Measurements from ENCODE around the gene WFDC5.
A peak's percentile ranks its signal among the peaks of the same experiment; 100 is the strongest.
"Not testable (repeated sequence)": the region's sequence is repeated elsewhere in the genome, so short reads cannot be mapped to it uniquely, and the experiment has no call there.

WFDC5 gene

GRCh38 chr20:45087814-45088213 is 27.2 kb downstream of the WFDC5 start:
- no peak for DNase-seq (ENCODE audit: low spot score)

DNA sequence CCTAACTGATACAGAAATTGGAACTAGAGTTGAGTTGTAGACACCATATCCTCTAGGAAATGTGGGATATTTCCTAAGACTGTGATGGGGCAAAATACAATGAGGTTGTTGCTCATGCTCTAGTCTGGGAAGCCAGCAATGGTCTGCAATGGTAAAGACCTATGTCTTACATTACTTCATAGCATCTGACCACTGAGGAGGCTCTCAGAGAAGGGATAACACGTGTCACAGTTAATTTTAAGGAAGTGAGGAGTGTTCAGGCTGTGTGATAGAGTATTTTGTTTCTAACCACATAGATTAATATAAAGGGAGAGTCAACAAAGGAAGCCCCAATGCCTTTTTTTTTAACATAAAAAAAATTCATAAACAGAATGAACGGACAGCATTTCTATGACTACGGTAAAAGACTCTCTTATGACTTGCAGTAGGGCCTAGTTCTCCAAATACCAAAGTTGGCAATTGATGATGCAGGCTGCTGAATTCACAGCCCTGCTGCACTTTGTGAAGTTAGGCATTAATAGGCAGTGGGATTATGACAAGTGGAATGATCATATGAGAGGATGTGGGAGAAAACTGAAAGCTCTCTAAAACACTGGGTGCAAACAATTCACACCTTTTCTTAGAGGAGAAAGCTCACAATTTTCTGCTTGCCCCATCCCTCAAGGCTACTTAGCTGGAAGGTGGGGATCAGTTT is 27.7 kb downstream of the WFDC5 start:
- no peak for DNase-seq (ENCODE audit: low spot score)

DNA sequence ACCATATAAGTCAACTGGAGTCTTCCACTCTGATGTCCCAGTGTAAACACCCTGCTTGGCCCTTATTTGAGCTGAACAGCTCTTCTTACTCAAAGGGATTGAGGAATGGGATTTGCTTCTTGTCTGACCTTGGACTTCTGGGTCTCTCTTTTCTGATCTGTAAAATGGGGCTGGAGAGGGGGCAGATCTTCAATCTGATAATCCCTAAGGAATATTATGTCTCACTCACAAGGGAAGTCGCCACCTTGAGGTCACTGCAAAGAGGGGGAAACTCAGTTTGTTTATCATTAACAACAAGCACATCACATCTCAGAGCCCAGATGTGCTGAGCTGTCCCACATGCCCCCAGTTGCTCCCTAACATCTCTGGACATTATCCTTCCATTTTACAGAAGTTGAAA is 29.1 kb downstream of the WFDC5 start:
- DNase-seq (ENCODE audit: low spot score): no peak

GRCh38 chr20:45085289-45085688 is 29.7 kb downstream of the WFDC5 start:
- DNase-seq (ENCODE audit: low spot score): no peak

DNA sequence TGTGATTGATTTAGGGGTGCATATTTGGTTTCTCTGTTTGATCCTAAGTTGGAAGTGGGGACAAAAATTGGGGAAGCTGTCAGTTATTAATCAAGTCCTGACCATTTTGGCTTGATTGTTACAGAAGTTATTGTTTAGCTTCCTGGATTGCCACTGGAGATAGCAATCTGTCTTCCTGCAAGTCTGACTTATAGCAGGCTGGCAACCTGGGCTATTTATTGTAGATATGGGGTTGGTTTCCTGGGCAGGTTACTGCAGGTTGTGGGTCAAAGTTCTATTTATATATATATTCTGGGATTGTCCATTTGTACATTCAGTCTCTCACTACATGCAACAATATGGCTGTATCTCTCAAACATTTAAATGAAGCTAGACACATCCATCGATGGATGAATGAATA is 31.8 kb downstream of the WFDC5 start:
- DNase-seq (ENCODE audit: low spot score): no peak

GRCh38 chr20:45082468-45082867 is 32.5 kb downstream of the WFDC5 start:
- DNase-seq (ENCODE audit: low spot score): no peak

DNA sequence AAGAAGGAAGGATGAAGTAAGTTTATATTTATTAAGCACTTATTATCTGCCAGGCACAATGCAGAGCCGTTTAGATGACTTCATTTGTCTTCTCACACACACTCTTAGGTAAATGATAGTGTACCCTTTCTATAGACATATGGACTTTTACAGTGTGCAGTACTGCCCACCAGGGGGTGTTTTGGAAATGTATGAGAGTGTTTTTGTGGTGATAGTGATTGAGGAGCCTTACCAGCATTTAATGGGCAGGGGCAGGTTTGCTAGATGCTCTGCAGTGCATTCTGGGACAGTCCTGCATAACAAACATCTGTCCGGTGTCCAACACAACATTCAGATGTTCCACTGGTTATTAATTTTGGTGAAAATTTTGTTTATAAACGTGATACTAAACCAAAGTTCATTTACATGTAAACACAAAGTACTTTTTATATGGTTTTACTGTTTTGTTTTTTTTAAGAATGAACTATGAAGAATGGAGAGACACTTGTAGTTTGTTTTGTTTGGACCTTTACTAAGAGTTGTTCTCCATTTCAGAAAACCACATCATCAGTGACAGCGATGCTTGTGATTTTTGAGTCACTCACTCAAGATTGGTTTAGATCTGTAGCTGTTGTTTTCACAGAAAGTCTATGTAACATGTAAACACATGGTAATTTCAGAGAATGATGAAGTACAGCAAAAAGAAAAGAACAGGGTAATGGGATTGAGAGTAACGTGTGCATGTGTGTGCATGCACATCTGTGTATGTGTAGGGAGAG is 33.9 kb downstream of the WFDC5 start:
- DNase-seq (ENCODE audit: low spot score): peak; percentile 45

- DNase-seq (ENCODE audit: low spot score): no peak
These were observed 37.4 kb downstream of the WFDC5 start for GRCh38 chr20:45077559-45077958.

GRCh38 chr20:45073221-45073620 is 41.8 kb downstream of the WFDC5 start:
- DNase-seq (ENCODE audit: low spot score): no peak

DNA sequence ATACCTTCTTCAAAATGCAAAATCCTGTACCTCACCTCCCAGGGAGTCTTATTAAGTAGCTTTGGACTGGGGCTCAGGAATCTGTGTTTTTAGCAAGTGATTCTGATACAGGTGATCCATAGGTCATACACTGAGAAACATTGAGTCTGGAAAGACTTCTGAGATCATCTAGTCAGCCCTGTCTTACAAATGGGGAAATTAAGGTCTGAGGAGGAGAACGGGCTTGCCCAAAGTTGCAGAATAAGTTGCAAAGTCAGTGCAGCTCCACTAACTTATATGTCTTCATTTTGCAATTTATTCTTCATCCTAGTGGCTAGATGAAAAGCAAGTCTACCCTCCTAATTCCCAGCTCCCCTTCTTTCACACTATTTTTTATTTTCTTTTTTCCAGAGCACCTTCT is 42.9 kb downstream of the WFDC5 start:
- no peak for DNase-seq (ENCODE audit: low spot score)

DNA sequence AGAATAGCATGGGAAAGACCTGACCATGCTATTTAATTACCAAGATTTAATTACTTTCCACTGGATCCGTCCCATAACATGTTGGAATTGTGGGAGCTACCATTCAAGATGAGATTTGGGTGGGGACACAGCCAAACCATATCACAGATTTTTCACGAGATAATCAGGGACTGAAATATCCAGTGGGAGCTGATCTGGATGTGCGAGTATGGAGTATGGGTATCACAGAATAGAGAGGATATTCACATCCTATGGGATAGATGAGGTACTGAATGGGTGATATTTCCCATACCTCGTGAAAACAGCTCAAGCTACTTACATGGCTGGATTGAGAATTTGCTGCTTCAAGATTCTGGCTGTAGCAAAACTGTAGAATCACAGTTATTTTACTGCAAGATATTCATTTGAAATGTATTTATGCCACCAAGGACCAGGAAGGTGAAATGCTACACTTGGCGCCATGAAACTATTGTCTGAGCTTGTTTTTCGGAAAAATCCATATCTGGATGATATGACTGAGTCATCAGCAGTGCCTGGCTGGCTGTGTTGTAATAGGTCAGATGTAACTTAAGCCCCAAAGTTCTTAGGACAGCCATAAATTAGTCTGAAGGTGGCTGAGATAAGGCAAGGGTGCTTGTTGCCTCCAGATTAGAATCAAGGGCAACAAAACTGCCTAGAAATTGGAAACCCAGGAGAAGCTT is 43.9 kb downstream of the WFDC5 start:
- no peak for DNase-seq (ENCODE audit: low spot score)

GRCh38 chr20:45069261-45069660 is 45.7 kb downstream of the WFDC5 start:
- DNase-seq (ENCODE audit: low spot score): no peak

DNA sequence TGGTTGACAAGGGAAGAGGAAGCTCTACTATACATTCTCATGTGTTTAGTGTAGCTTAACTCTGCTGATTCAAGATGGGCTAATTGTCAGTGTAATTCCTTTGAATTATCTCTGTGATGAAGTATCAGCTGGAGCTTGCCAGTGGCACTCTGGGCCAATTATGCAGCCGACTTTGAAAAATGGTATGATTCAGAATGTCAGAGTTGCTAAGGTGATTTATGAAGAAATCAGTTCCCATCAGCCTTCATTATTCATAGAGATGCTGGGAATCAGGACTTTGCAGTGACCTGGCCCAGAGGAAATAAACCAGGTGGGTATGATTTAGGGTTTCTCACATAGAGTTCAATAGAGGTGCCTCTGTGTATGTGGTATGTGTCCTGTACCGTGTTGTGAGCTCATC is 47.4 kb downstream of the WFDC5 start:
- DNase-seq (ENCODE audit: low spot score): peak; percentile 42

DNA sequence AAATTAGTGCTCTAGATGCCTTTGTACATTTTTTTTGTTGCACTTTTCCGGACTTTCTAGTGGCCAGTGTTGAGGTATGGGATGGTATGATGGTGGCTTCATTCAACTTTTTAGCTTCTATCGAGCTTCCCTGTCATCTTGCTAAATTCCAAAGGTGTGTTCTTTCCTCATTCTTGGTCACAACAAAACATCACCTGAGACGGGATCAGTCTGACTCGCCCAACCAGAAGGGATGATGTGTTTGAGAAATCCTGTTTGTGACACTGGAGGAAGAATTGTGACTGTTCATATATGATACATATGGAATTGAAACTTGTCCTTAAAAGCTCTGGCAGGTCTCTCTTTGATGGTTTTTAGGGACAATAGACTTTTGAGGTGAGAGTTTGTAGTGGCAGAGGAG is 47.9 kb downstream of the WFDC5 start:
- DNase-seq (ENCODE audit: low spot score): no peak

- no peak for DNase-seq (ENCODE audit: low spot score)
These were observed 48.6 kb downstream of the WFDC5 start for GRCh38 chr20:45066372-45066771.

DNA sequence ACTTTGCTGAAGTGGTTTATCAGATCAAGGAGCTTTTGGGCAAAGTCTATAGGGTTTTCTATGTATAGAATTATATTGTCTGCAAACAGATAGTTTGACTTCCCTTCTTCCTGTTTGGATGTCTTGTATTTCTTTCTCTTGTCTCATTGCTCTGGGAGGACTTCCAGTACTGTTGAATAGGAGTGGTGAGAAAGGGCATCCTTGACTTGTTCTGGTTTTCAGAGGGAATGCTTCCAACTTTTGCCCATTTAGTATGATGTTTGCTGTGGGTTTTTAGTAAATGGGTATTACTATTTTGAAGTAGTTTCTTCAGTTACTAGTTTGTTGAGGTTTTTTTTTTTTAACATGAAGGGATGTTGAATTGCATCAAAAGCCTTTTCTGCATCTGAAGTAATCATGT is 50.2 kb downstream of the WFDC5 start:
- DNase-seq (ENCODE audit: low spot score): no peak

DNA sequence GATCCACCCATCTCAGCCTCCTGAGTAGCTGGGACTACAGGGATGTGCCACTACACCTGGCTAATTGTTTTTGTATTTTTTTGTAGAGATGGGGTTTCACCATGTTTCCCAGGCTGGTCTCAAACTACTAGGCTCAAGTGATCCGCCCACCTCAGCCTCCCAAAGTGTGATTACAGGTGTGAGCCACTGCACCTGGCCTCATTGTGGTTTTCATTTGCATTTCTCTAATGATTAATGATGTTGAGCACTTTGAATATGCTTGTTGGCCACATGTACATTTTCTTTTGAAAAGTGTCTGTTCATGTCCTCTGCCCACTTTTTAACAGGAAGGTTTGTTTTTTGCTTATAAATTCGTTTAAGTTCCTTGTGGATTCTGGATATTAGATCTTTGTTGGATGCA is 51.9 kb downstream of the WFDC5 start:
- not testable (repeated sequence) for DNase-seq (ENCODE audit: low spot score)

DNA sequence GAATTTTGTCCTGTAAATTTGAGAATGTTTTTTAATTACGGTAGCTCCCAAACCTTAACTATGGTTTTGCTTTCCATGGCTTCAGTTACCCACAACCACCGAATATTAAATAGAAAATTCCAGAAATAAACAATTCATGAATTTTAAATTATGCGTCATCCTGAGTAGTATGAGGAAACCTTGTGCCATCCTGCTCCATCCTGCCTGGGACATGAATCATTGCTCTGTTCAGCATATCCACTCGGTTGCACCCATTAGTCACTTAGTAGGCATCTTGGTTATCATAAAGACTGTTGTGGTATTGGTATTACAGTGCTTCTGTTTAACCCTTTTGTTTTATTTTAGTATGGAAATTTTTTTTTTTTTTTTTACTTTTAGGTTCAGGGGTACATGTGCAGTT is 53.7 kb downstream of the WFDC5 start:
- DNase-seq (ENCODE audit: low spot score): peak; percentile 95

- no peak for DNase-seq (ENCODE audit: low spot score)
These were observed 54.7 kb downstream of the WFDC5 start for GRCh38 chr20:45060294-45060693.

Data from RKO (cell line).